Lung (tissue), 12 donors: Measurements from ENCODE around the gene WAS. TPM values are rescaled to one million over a fixed set of nuclear protein-coding genes. Genes with fewer than 3 reads are reported as not detected.

ENCODE experiments used
- ATAC-seq: fragments of 200-7000 bp; cut with Tn5 transposase; one replicate; pipeline ENCODE4 v1.9.1; 2020; ENCODE audit warnings: moderate number of reproducible peaks; ENCODE audit not compliant: insufficient read depth, low FRiP score
- DNase-seq, 3 donors: peaks; one replicate each; pipeline ENCODE4 v3.0.0-alpha.2; 2013 to 2017
- H3K27ac ChIP-seq, 2 donors: one replicate each; pipeline ENCODE4 v1.5.1; 2013; ENCODE audit warnings: mild to moderate bottlenecking in 2 of 2, moderate library complexity in 2 of 2, control low read depth in 1 of 2, inconsistent platforms in 1 of 2, low read depth in 1 of 2, low read length in 1 of 2
- H3K27me3 ChIP-seq, 3 donors: one replicate each; pipeline ENCODE4 v1.5.1; 2013; ENCODE audit warnings: low read length in 2 of 3; ENCODE audit not compliant: control insufficient read depth in 3 of 3, insufficient read depth in 3 of 3
- H3K36me3 ChIP-seq, 4 donors: one replicate each; pipeline ENCODE4 v1.5.1; 2013; ENCODE audit warnings: low read length in 4 of 4, mild to moderate bottlenecking in 1 of 4, moderate library complexity in 1 of 4; ENCODE audit not compliant: control insufficient read depth in 4 of 4, insufficient read depth in 4 of 4
- H3K4me1 ChIP-seq, 5 donors: one replicate each; pipeline ENCODE4 v1.5.1; 2013; ENCODE audit warnings: low read length in 5 of 5, mild to moderate bottlenecking in 2 of 5, moderate library complexity in 1 of 5; ENCODE audit not compliant: control insufficient read depth in 5 of 5, insufficient read depth in 5 of 5
- H3K4me3 ChIP-seq: one replicate; pipeline ENCODE4 v1.5.1; 2013; ENCODE audit warnings: mild to moderate bottlenecking, control low read depth, moderate library complexity
- H3K9ac ChIP-seq, 2 donors: one replicate each; pipeline ENCODE4 v1.5.1; 2013; ENCODE audit warnings: low read length in 2 of 2, control low read depth in 1 of 2; ENCODE audit not compliant: insufficient read depth in 1 of 2
- H3K9me3 ChIP-seq, 4 donors: one replicate each; pipeline ENCODE4 v1.5.1; 2013; ENCODE audit warnings: low read length in 3 of 4, mild to moderate bottlenecking in 1 of 4, moderate library complexity in 1 of 4; ENCODE audit not compliant: control insufficient read depth in 4 of 4, insufficient read depth in 3 of 4
- CTCF ChIP-seq: IDR thresholded peaks from 2 replicates; pipeline ENCODE4 v1.5.1; 2012; ENCODE audit warnings: mild to moderate bottlenecking; ENCODE audit errors: control extremely low read depth, extremely low read depth
- WGBS, 2 donors: extraction: QIAGEN DNeasy Blood & Tissue Kit; methylation state at CpG; one replicate each; pipeline ENCODE4 v1.1.7; 2013; 5-methylcytosine and 5-hydroxymethylcytosine counted together
- polyA plus RNA-seq, 2 donors: library from polyadenylated mRNA; stranded (reverse); fragments of 200-250 nt; gene quantifications; one replicate each; pipeline ENCODE4 v1.2.1, GENCODE V29; 2013
- total RNA-seq, 2 donors: library from RNA; depleted of rRNA in 1 of 2; stranded (reverse); fragments of >200 nt in 1 of 2; gene quantifications; one replicate each; pipeline ENCODE4 v1.2.1, GENCODE V29; 2014 to 2021
- donor health status: control.
- donor health status: control.
- donor health status: Bipolar disorder and iron deficiency.
- donor health status: healthy.
- donor health status: DM: yes; HTN: yes; CAD: no.

Gene WAS
- total and polyA plus RNA-seq, 4 donors = 8.1 to 61.5 (median 26.0) TPM

- DNase-seq (no peak), ATAC-seq (no peak)
- no peaks in the 10 kb centered on the region for H3K9me3 ChIP-seq
- TF ChIP-seq CTCF = no peak
- 62 to 66% methylated on average over 4 to 7 of the region's 7 CpGs for WGBS, 2 donors
- H3K4me1 ChIP-seq = no peaks in the 10 kb centered on the region
- no peak overlapping the region for H3K4me3 ChIP-seq
- H3K27ac ChIP-seq = no peak overlapping the region
- H3K36me3 ChIP-seq = no peaks in the 10 kb centered on the region
- H3K9ac ChIP-seq = no peak overlapping the region
- H3K27me3 ChIP-seq = no peaks in the 10 kb centered on the region
These were observed 535 bp downstream of the WAS start for GRCh38 chrX:48684134-48684533.

- Histone ChIP-seq H3K36me3 (no peaks in the 10 kb centered on the region), H3K27me3 (no peaks in the 10 kb centered on the region), H3K9ac (no peak overlapping the region), H3K9me3 (no peaks in the 10 kb centered on the region), H3K27ac (no peak overlapping the region), H3K4me1 (no peaks in the 10 kb centered on the region), H3K4me3 (no peak overlapping the region)
- TF ChIP-seq CTCF = no peak
- DNase-seq (no peak), ATAC-seq (no peak)
- WGBS, 2 donors = 79 to 84% methylated on average over 12 of the region's 12 CpGs
These were observed 1.8 kb downstream of the WAS start for GRCh38 chrX:48685416-48685815.

- ATAC-seq (no peak), DNase-seq (no peak)
- no peak overlapping the region for H3K9ac ChIP-seq
- no peak overlapping the region for H3K4me3 ChIP-seq
- H3K27ac ChIP-seq = no peak overlapping the region
- 66 to 85% methylated on average over 11 to 19 of the region's 19 CpGs for WGBS, 2 donors
- TF ChIP-seq CTCF = no peak
- no peaks in the 10 kb centered on the region for H3K4me1 ChIP-seq
- no peaks in the 10 kb centered on the region for H3K9me3 ChIP-seq
- H3K27me3 ChIP-seq = peaks cover 0 to 7% (median 0%) of the 10 kb centered on the region in 3 donors
- H3K36me3 ChIP-seq = no peaks in the 10 kb centered on the region
These were observed 5.0 kb downstream of the WAS start for GRCh38 chrX:48688531-48689150.
